ENCODE data around the gene ZMYND11. TPM values are rescaled to one million over a fixed set of nuclear protein-coding genes. Genes with fewer than 3 reads are reported as not detected.

Gene ZMYND11
- total RNA-seq, 4 donors from 2014 or later, result 28.9 to 132 (median 37.2) TPM

GRCh38 chr10:215444-215843 is 80.2 kb downstream of the ZMYND11 start:
- H3K36me3 ChIP-seq, result no peaks in the 10 kb centered on the region
- H3K27me3 ChIP-seq, result no peaks in the 10 kb centered on the region
- no peak for TF ChIP-seq POLR2A (IDR thresholded peaks at IDR 0.05)
- DNase-seq, result no peak
- no peaks in the 10 kb centered on the region for H3K9me3 ChIP-seq
- no peak overlapping the region for H3K4me3 ChIP-seq
- no peak overlapping the region for H3K27ac ChIP-seq
- H3K4me1 ChIP-seq, result peaks cover 0 to 6% (median 0%) of the 10 kb centered on the region in 4 donors

- H3K4me3 ChIP-seq, result no peak overlapping the region
- H3K27me3 ChIP-seq, result no peaks in the 10 kb centered on the region
- H3K4me1 ChIP-seq, result peaks cover 0 to 6% (median 0%) of the 10 kb centered on the region in 4 donors
- no peak overlapping the region for H3K27ac ChIP-seq
- no peak for DNase-seq
- no peaks in the 10 kb centered on the region for H3K36me3 ChIP-seq
- TF ChIP-seq CTCF (IDR thresholded peaks at IDR 0.05), result no peak
- TF ChIP-seq POLR2A (IDR thresholded peaks at IDR 0.05), result no peak
- no peaks in the 10 kb centered on the region for H3K9me3 ChIP-seq
Observed at GRCh38 chr10:218798-219197, 83.5 kb downstream of the ZMYND11 start.

GRCh38 chr10:219731-220472 is 84.6 kb downstream of the ZMYND11 start:
- H3K36me3 ChIP-seq, result no peaks in the 10 kb centered on the region
- H3K4me1 ChIP-seq, result peaks cover 0 to 6% (median 0%) of the 10 kb centered on the region in 4 donors
- no peak overlapping the region for H3K4me3 ChIP-seq
- no peaks in the 10 kb centered on the region for H3K9me3 ChIP-seq
- no peaks in the 10 kb centered on the region for H3K27me3 ChIP-seq
- DNase-seq, result no peak
- H3K27ac ChIP-seq, result no peak overlapping the region
- TF ChIP-seq CTCF (IDR thresholded peaks at IDR 0.05) (no peak), POLR2A (IDR thresholded peaks at IDR 0.05) (no peak)

GRCh38 chr10:224571-224970 is 89.3 kb downstream of the ZMYND11 start:
- no peaks in the 10 kb centered on the region for H3K27me3 ChIP-seq
- H3K4me3 ChIP-seq, result no peak overlapping the region
- H3K4me1 ChIP-seq, result peaks cover 0 to 4% (median 0%) of the 10 kb centered on the region in 4 donors
- H3K9me3 ChIP-seq, result no peaks in the 10 kb centered on the region
- no peaks in the 10 kb centered on the region for H3K36me3 ChIP-seq
- DNase-seq, result no peak
- TF ChIP-seq POLR2A (IDR thresholded peaks at IDR 0.05) (no peak), CTCF (IDR thresholded peaks at IDR 0.05) (no peak)
- no peak overlapping the region for H3K27ac ChIP-seq

GRCh38 chr10:226018-226417 is 90.8 kb downstream of the ZMYND11 start:
- Histone ChIP-seq H3K27me3 (no peaks in the 10 kb centered on the region), H3K27ac (no peak overlapping the region), H3K36me3 (no peaks in the 10 kb centered on the region), H3K9me3 (no peaks in the 10 kb centered on the region), H3K4me1 (no peaks in the 10 kb centered on the region), H3K4me3 (no peak overlapping the region)
- DNase-seq, result no peak
- TF ChIP-seq CTCF (IDR thresholded peaks at IDR 0.05) (no peak), POLR2A (IDR thresholded peaks at IDR 0.05) (no peak)

- H3K27ac ChIP-seq, result no peak overlapping the region
- H3K27me3 ChIP-seq, result no peaks in the 10 kb centered on the region
- H3K4me1 ChIP-seq, result no peaks in the 10 kb centered on the region
- no peak overlapping the region for H3K4me3 ChIP-seq
- no peak for TF ChIP-seq CTCF (IDR thresholded peaks at IDR 0.05)
- no peak for TF ChIP-seq POLR2A (IDR thresholded peaks at IDR 0.05)
- no peaks in the 10 kb centered on the region for H3K36me3 ChIP-seq
- no peaks in the 10 kb centered on the region for H3K9me3 ChIP-seq
- no peak for DNase-seq
Observed at GRCh38 chr10:227014-227413, 91.8 kb downstream of the ZMYND11 start.

All from Peyer's patch (tissue), 4 donors.